ENCODE data around the gene SLC26A9.
"Not testable (repeated sequence)": the region's sequence is repeated elsewhere in the genome, so short reads cannot be mapped to it uniquely, and the experiment has no call there.

DNA sequence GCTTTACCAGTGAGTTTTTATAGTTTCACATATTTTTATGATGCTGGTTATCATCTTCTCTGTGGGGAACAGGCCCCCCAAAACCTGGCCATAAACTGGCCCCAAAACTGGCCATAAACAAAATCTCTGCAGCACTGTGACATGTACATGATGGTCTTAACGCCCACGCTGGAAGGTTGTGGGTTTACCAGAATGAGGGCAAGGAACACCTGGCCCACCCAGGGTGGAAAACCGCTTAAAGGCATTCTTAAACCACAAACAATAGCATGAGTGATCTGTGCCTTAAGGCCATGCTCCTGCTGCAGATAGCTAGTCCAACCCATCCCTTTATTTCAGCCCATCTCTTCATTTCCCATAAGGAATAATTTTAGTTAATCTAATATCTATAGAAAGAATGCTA is 52.6 kb downstream of the SLC26A9 start:
- TF ChIP-seq EZH2phosphoT487 (IDR thresholded peaks at IDR 0.05; ENCODE audit: insufficient read depth, low read depth); EZH2 (IDR thresholded peaks at IDR 0.05; ENCODE audit: insufficient read depth, poor library complexity, severe bottlenecking): not testable (repeated sequence)
